ENCODE measurements around the gene STAT5B. TPM values are rescaled to one million over a fixed set of nuclear protein-coding genes. Genes with fewer than 3 reads are reported as not detected.

STAT5B gene
- total and polyA plus RNA-seq, 2 of the 13 experiments (the other 11 are each of a cell fraction or from before 2014, with no cell fraction given): 21.0 to 42.8 TPM

DNA sequence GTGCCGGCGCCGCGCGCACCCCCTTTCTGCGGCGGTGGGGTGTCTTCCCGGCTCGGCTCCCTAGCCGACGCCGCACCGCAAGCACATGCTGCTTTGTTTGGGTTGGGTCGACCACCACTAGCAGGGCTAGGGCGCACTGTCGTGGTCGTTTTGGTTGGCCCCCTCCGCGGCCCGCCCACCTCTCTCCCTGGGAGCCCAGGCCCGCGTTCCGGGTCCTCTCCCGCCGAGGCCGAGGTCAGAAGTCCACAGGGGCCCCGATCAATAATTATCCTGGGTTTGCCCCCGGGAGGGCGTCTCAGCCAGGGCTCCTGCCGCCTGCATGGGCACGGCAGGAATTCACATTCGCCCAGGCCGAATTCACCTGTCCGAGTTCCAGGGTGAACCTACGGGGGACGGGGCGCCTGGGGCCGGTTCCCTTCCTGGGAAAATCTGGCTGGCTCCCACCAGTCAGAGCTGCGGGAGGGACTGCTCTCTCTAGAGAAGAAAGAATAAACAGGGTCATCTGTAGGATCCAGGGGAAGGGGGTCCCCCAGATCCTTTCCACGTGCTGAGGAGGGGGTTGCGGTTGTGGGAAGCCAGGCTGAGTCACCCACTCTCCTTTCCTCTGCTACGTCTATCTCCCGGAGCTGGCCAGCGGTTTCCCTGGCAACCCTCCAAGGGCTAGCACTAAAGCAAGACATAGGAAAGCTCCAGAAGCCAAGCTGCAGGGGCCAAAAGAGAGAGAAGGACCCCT is 584 bp upstream of the STAT5B start (continued):
- TF ChIP-seq ZNF737 (CRISPR knock-in tag; IDR thresholded peaks at IDR 0.05; ENCODE audit: borderline replicate concordance) (0 out of 2 replicates have a peak, but pooled peaks have one; percentile 38), MAFK (conservative IDR thresholded peaks at IDR 0.05 in 1 of 2, IDR thresholded peaks at IDR 0.05 in 1 of 2; ENCODE audit: low read length in 2 of 2) (no peak), FOXJ3 (CRISPR knock-in tag; IDR thresholded peaks at IDR 0.05; ENCODE audit: borderline replicate concordance) (peak; percentile 56; the same call in 1 of the 2 replicates), SUZ12 (IDR thresholded peaks at IDR 0.05; ENCODE audit: low read depth, low read length) (no peak), ZNF850 (CRISPR knock-in tag; conservative IDR thresholded peaks at IDR 0.05) (no peak), ZNF672 (CRISPR knock-in tag; IDR thresholded peaks at IDR 0.05) (no peak), ZNF660 (CRISPR knock-in tag; IDR thresholded peaks at IDR 0.05; ENCODE audit: borderline replicate concordance, low read depth) (no peak), NCOA2 (CRISPR knock-in tag; IDR thresholded peaks at IDR 0.05) (peak; percentile 72), ZNF652 (CRISPR knock-in tag; IDR thresholded peaks at IDR 0.05; ENCODE audit: borderline replicate concordance, low read depth) (no peak), ZNF883 (CRISPR knock-in tag; IDR thresholded peaks at IDR 0.05; ENCODE audit: not compliant biosample characterization) (no peak), BRCA1 (CRISPR knock-in tag; IDR thresholded peaks at IDR 0.05) (0 out of 2 replicates have a peak, but pooled peaks have one; percentile 50), EEA1 (CRISPR knock-in tag; IDR thresholded peaks at IDR 0.05; ENCODE audit: borderline replicate concordance) (peak; percentile 75; the same call in 1 of the 2 replicates)
- TF ChIP-seq, protein P1, sequence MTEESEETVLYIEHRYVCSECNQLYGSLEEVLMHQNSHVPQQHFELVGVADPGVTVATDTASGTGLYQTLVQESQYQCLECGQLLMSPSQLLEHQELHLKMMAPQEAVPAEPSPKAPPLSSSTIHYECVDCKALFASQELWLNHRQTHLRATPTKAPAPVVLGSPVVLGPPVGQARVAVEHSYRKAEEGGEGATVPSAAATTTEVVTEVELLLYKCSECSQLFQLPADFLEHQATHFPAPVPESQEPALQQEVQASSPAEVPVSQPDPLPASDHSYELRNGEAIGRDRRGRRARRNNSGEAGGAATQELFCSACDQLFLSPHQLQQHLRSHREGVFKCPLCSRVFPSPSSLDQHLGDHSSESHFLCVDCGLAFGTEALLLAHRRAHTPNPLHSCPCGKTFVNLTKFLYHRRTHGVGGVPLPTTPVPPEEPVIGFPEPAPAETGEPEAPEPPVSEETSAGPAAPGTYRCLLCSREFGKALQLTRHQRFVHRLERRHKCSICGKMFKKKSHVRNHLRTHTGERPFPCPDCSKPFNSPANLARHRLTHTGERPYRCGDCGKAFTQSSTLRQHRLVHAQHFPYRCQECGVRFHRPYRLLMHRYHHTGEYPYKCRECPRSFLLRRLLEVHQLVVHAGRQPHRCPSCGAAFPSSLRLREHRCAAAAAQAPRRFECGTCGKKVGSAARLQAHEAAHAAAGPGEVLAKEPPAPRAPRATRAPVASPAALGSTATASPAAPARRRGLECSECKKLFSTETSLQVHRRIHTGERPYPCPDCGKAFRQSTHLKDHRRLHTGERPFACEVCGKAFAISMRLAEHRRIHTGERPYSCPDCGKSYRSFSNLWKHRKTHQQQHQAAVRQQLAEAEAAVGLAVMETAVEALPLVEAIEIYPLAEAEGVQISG (CRISPR knock-in tag; IDR thresholded peaks at IDR 0.05): peak; percentile 75
- TF ChIP-seq, protein P2, sequence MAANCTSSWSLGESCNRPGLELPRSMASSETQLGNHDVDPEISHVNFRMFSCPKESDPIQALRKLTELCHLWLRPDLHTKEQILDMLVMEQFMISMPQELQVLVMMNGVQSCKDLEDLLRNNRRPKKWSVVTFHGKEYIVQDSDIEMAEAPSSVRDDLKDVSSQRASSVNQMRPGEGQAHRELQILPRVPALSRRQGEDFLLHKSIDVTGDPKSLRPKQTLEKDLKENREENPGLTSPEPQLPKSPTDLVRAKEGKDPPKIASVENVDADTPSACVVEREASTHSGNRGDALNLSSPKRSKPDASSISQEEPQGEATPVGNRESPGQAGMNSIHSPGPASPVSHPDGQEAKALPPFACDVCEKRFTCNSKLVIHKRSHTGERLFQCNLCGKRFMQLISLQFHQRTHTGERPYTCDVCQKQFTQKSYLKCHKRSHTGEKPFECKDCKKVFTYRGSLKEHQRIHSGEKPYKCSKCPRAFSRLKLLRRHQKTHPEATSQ (CRISPR knock-in tag; IDR thresholded peaks at IDR 0.05; ENCODE audit: borderline replicate concordance): peak; percentile 58
- TF ChIP-seq, protein P3, sequence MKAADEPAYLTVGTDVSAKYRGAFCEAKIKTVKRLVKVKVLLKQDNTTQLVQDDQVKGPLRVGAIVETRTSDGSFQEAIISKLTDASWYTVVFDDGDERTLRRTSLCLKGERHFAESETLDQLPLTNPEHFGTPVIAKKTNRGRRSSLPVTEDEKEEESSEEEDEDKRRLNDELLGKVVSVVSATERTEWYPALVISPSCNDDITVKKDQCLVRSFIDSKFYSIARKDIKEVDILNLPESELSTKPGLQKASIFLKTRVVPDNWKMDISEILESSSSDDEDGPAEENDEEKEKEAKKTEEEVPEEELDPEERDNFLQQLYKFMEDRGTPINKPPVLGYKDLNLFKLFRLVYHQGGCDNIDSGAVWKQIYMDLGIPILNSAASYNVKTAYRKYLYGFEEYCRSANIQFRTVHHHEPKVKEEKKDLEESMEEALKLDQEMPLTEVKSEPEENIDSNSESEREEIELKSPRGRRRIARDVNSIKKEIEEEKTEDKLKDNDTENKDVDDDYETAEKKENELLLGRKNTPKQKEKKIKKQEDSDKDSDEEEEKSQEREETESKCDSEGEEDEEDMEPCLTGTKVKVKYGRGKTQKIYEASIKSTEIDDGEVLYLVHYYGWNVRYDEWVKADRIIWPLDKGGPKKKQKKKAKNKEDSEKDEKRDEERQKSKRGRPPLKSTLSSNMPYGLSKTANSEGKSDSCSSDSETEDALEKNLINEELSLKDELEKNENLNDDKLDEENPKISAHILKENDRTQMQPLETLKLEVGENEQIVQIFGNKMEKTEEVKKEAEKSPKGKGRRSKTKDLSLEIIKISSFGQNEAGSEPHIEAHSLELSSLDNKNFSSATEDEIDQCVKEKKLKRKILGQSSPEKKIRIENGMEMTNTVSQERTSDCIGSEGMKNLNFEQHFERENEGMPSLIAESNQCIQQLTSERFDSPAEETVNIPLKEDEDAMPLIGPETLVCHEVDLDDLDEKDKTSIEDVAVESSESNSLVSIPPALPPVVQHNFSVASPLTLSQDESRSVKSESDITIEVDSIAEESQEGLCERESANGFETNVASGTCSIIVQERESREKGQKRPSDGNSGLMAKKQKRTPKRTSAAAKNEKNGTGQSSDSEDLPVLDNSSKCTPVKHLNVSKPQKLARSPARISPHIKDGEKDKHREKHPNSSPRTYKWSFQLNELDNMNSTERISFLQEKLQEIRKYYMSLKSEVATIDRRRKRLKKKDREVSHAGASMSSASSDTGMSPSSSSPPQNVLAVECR (CRISPR knock-in tag; IDR thresholded peaks at IDR 0.05; ENCODE audit: borderline replicate concordance): peak; percentile 88
- TF ChIP-seq, protein P4, sequence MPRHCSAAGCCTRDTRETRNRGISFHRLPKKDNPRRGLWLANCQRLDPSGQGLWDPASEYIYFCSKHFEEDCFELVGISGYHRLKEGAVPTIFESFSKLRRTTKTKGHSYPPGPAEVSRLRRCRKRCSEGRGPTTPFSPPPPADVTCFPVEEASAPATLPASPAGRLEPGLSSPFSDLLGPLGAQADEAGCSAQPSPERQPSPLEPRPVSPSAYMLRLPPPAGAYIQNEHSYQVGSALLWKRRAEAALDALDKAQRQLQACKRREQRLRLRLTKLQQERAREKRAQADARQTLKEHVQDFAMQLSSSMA (CRISPR knock-in tag; IDR thresholded peaks at IDR 0.05): 0 out of 2 replicates have a peak, but pooled peaks have one; percentile 37
- TF ChIP-seq, protein P5, sequence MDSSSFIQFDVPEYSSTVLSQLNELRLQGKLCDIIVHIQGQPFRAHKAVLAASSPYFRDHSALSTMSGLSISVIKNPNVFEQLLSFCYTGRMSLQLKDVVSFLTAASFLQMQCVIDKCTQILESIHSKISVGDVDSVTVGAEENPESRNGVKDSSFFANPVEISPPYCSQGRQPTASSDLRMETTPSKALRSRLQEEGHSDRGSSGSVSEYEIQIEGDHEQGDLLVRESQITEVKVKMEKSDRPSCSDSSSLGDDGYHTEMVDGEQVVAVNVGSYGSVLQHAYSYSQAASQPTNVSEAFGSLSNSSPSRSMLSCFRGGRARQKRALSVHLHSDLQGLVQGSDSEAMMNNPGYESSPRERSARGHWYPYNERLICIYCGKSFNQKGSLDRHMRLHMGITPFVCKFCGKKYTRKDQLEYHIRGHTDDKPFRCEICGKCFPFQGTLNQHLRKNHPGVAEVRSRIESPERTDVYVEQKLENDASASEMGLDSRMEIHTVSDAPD (CRISPR knock-in tag; IDR thresholded peaks at IDR 0.05): peak; percentile 36; the same call in 1 of the 2 replicates
